ENCODE data around the gene CPT1A.

- TF ChIP-seq CTCF (IDR thresholded peaks at IDR 0.05; ENCODE audit: insufficient read depth, low read length, poor library complexity, severe bottlenecking): no peak
- TF ChIP-seq EZH2phosphoT487 (conservative IDR thresholded peaks at IDR 0.05; ENCODE audit: low read length): no peak
Observed at GRCh38 chr11:68829581-68829980, 12.1 kb downstream of the CPT1A start.
